ENCODE results near the gene MEIOB.

- TF ChIP-seq POLR2A (IDR thresholded peaks at IDR 0.05; ENCODE audit: low read length) = no peak
- no peak for TF ChIP-seq EP300 (IDR thresholded peaks at IDR 0.05)
- TF ChIP-seq CTCF (IDR thresholded peaks at IDR 0.05) = no peak
- no peak for TF ChIP-seq RAD21 (conservative IDR thresholded peaks at IDR 0.05 in 1 of 2, IDR thresholded peaks at IDR 0.05 in 1 of 2)
- no peak for TF ChIP-seq USF2 (IDR thresholded peaks at IDR 0.05)
- TF ChIP-seq KDM1A (IDR thresholded peaks at IDR 0.05; ENCODE audit: low read depth) = no peak
- TF ChIP-seq ELK1 (IDR thresholded peaks at IDR 0.05; ENCODE audit: low read depth, low read length) = no peak
- no peak for TF ChIP-seq KDM5A (IDR thresholded peaks at IDR 0.05)
- no peak for TF ChIP-seq E2F6 (IDR thresholded peaks at IDR 0.05; ENCODE audit: borderline replicate concordance, low read depth)
- TF ChIP-seq MYC (IDR thresholded peaks at IDR 0.05; ENCODE audit: borderline replicate concordance, low read length) = no peak
- no peak for TF ChIP-seq GATA3 (IDR thresholded peaks at IDR 0.05; ENCODE audit: borderline replicate concordance)
- no peak for TF ChIP-seq MAZ (IDR thresholded peaks at IDR 0.05; ENCODE audit: borderline replicate concordance, low read depth, low read length)
- TF ChIP-seq TFCP2L1 (CRISPR knock-in tag; IDR thresholded peaks at IDR 0.05) = no peak
These were observed 14.4 kb downstream of the MEIOB start for GRCh38 chr16:1857433-1858097.
